ENCODE results near the gene FOXD2. TPM values are rescaled to one million over a fixed set of nuclear protein-coding genes. Genes with fewer than 3 reads are reported as not detected.

FOXD2 gene
- total and polyA plus RNA-seq, 2 experiments from 2014 or later: 1.0 to 1.6 TPM

- Histone ChIP-seq H3K36me3 (replicated peaks; ENCODE audit: insufficient read depth, low read depth) (no peaks in the 10 kb centered on the region), H3K4me2 (no peak overlapping the region), H3K27ac (no peak overlapping the region), H3K9me3 (ENCODE audit: low read depth) (no peaks in the 10 kb centered on the region), H3K4me1 (ENCODE audit: insufficient read depth) (no peaks in the 10 kb centered on the region), H3K79me2 (no peaks in the 10 kb centered on the region), H3K27me3 (peaks cover 75% of the 10 kb centered on the region), H3K9me2 (replicated peaks; ENCODE audit: insufficient read depth) (no peaks in the 10 kb centered on the region), H4K20me1 (ENCODE audit: insufficient read depth, poor library complexity, severe bottlenecking) (no peaks in the 10 kb centered on the region), H2AFZ (no peak overlapping the region), H3K4me3 (no peak overlapping the region)
- no peak for DNase-seq (ENCODE audit: low spot score)
- 82% methylated on average over 2 of the region's 2 CpGs for WGBS (ENCODE audit: low lambda C conversion rate, missing lambda C conversion rate)
- TF ChIP-seq, protein P1, sequence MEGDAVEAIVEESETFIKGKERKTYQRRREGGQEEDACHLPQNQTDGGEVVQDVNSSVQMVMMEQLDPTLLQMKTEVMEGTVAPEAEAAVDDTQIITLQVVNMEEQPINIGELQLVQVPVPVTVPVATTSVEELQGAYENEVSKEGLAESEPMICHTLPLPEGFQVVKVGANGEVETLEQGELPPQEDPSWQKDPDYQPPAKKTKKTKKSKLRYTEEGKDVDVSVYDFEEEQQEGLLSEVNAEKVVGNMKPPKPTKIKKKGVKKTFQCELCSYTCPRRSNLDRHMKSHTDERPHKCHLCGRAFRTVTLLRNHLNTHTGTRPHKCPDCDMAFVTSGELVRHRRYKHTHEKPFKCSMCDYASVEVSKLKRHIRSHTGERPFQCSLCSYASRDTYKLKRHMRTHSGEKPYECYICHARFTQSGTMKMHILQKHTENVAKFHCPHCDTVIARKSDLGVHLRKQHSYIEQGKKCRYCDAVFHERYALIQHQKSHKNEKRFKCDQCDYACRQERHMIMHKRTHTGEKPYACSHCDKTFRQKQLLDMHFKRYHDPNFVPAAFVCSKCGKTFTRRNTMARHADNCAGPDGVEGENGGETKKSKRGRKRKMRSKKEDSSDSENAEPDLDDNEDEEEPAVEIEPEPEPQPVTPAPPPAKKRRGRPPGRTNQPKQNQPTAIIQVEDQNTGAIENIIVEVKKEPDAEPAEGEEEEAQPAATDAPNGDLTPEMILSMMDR (IDR thresholded peaks at IDR 0.05; ENCODE audit: poor library complexity): no peak
- TF ChIP-seq EZH2 (IDR thresholded peaks at IDR 0.05; ENCODE audit: borderline replicate concordance) (no peak), EZH2phosphoT487 (IDR thresholded peaks at IDR 0.05; ENCODE audit: low read depth, severe bottlenecking, unreplicated experiment) (no peak)
Observed at GRCh38 chr1:47418122-47418521, 19.7 kb upstream of the FOXD2 start.

- TF ChIP-seq EZH2 (IDR thresholded peaks at IDR 0.05; ENCODE audit: borderline replicate concordance) (no peak), EZH2phosphoT487 (IDR thresholded peaks at IDR 0.05; ENCODE audit: low read depth, severe bottlenecking, unreplicated experiment) (no peak)
- TF ChIP-seq, protein P1 (IDR thresholded peaks at IDR 0.05; ENCODE audit: poor library complexity): no peak
- no peaks in the 10 kb centered on the region for H3K9me2 ChIP-seq (replicated peaks; ENCODE audit: insufficient read depth)
- no peaks in the 10 kb centered on the region for H4K20me1 ChIP-seq (ENCODE audit: insufficient read depth, poor library complexity, severe bottlenecking)
- no peak overlapping the region for H3K4me3 ChIP-seq
- H3K4me1 ChIP-seq (ENCODE audit: insufficient read depth): no peaks in the 10 kb centered on the region
- peaks cover 75% of the 10 kb centered on the region for H3K27me3 ChIP-seq
- no peaks in the 10 kb centered on the region for H3K9me3 ChIP-seq (ENCODE audit: low read depth)
- no peak overlapping the region for H3K27ac ChIP-seq
- H3K36me3 ChIP-seq (replicated peaks; ENCODE audit: insufficient read depth, low read depth): no peaks in the 10 kb centered on the region
- 82% methylated on average over 6 of the region's 6 CpGs for WGBS (ENCODE audit: low lambda C conversion rate, missing lambda C conversion rate)
- DNase-seq (ENCODE audit: low spot score): no peak
- H3K4me2 ChIP-seq: no peak overlapping the region
- H3K79me2 ChIP-seq: no peaks in the 10 kb centered on the region
- H2AFZ ChIP-seq: no peak overlapping the region
Observed at GRCh38 chr1:47418681-47419325, 19.0 kb upstream of the FOXD2 start.

DNA sequence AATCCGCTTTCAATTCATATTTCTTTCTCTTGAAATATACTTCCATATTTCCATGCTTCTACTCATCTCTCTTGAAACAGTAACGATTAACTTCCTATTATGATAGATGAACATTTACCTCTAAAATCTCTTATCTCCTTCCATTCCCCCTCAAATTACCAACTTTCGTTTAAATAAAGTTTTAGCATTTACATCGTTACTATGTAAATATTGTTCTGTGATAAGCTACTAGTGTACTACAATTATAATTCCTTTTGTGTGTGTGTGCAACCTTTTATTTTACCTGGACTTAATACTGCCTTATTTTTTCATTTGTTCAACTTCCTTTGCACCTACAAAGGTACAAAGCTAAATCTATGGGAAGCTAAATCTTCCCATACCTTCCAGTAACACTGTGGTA lies 17.3 kb upstream of the FOXD2 start:
- H3K4me1 ChIP-seq (ENCODE audit: insufficient read depth): no peaks in the 10 kb centered on the region
- H3K4me3 ChIP-seq: no peak overlapping the region
- 83% methylated on average over 4 of the region's 4 CpGs for WGBS (ENCODE audit: low lambda C conversion rate, missing lambda C conversion rate)
- no peak overlapping the region for H2AFZ ChIP-seq
- H3K79me2 ChIP-seq: no peaks in the 10 kb centered on the region
- no peaks in the 10 kb centered on the region for H3K9me3 ChIP-seq (ENCODE audit: low read depth)
- TF ChIP-seq EZH2 (IDR thresholded peaks at IDR 0.05; ENCODE audit: borderline replicate concordance) (no peak), EZH2phosphoT487 (IDR thresholded peaks at IDR 0.05; ENCODE audit: low read depth, severe bottlenecking, unreplicated experiment) (no peak)
- TF ChIP-seq, protein P1 (IDR thresholded peaks at IDR 0.05; ENCODE audit: poor library complexity): no peak
- H4K20me1 ChIP-seq (ENCODE audit: insufficient read depth, poor library complexity, severe bottlenecking): no peaks in the 10 kb centered on the region
- DNase-seq (ENCODE audit: low spot score): no peak
- no peak overlapping the region for H3K27ac ChIP-seq
- H3K27me3 ChIP-seq: peaks cover 58% of the 10 kb centered on the region
- H3K9me2 ChIP-seq (replicated peaks; ENCODE audit: insufficient read depth): no peaks in the 10 kb centered on the region
- no peak overlapping the region for H3K4me2 ChIP-seq
- no peaks in the 10 kb centered on the region for H3K36me3 ChIP-seq (replicated peaks; ENCODE audit: insufficient read depth, low read depth)
